NOMO-1 (cell line): ENCODE measurements around the gene LSM14A.
A peak's percentile ranks its signal among the peaks of the same experiment; 100 is the strongest.

ENCODE experiments used
- DNase-seq, 2 experiments: peaks; one replicate each; lab custom pipeline; 2025; ENCODE audit not compliant: unreplicated experiment in 2 of 2; lab: John Stamatoyannopoulos, UW

Gene LSM14A

DNA sequence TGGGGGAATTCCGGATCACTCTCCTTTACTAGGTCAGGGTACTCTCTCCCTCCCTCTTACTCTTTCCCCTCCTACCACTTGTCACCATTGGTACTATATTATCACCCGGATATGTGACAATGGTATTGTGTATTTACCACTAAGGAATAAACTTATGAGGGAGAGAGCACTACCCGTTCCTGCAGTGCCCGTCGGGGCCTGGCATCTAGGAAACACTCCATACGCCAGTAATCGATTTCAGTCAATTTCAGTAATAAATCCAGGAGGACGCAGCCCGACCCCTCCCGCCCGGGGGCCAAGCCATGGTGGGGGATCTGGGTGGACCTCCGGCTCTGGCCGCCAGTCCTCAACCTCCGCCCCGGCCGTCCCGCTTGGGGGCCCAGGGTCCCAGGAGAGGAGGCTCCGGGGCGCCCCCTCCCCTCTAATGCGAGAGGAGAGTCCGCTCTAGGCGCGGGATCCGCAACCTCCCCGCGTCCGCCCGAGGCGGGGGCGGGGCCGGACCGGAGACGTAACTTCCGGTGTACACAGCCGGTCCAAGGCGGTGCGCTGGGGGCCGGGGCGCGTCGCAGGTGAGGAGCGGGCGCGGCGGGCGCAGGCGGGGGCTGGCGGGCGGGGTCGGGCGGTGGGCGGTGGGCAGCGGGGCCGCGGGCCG, 81.9 kb downstream of the LSM14A start, which contains the start of gene GARRE1:
GARRE1 (plus strand) TSS at position 509 of the 652 bp plus-strand sequence. CDS start 45,920 bp downstream, outside the sequence.
- DNase-seq, result peak; percentile 20 to 38

DNA sequence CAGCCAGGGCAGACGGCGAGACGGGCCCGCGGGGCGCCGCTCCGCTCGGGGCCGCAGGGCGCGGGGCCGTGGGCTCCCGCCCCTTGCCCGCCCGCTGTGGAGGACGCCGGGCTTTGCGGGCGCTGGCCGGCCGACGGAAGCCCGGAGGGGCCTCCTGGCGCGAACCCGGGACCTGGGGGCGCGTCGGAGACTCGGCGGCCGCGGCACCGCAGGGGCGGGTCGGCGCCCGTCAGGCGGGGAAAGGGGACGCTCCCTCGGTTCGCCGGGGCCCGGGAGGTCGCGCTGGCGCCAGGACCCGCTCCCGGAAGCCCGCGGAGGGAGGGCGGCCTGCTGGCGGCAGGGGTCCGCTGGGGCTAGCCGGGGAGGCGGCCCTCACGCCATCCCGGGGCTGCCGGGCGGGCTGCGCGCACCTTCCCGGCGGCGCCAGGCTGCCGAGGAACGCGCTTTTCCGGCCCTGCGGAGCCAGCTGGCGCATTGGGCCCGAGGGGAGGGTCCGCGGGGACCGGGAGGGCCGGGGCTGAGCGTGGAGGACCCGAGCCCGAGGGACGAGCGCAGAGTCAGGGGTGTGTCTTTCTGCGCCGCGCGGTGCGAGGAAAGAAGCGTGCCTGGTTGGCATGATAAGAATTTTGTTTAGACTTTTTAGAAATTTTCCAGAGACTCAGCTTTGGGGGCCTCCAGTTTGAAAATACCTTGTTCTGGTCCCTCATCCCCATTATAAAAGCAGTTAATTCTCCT, 82.6 kb downstream of the LSM14A start:
- no peak for DNase-seq

DNA sequence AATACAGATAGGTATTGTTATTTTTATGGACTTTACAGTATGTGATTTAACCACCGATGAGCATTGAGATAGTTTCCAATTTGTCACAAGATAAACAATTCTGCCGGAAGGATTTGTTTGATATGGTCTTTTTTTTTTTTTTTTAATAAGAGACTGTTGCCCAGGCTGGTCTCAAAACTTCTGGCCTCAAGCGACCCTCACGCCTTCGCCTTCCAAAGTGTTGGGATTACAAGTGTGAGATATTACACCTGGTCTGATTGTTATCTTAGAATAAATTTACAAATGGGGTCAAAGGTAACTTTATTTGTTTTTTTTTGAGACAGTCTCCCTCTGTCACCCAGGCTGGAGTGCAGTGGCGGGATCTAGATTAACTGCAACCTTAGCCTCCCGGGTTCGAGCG, 83.2 kb downstream of the LSM14A start:
- DNase-seq, result no peak

DNA sequence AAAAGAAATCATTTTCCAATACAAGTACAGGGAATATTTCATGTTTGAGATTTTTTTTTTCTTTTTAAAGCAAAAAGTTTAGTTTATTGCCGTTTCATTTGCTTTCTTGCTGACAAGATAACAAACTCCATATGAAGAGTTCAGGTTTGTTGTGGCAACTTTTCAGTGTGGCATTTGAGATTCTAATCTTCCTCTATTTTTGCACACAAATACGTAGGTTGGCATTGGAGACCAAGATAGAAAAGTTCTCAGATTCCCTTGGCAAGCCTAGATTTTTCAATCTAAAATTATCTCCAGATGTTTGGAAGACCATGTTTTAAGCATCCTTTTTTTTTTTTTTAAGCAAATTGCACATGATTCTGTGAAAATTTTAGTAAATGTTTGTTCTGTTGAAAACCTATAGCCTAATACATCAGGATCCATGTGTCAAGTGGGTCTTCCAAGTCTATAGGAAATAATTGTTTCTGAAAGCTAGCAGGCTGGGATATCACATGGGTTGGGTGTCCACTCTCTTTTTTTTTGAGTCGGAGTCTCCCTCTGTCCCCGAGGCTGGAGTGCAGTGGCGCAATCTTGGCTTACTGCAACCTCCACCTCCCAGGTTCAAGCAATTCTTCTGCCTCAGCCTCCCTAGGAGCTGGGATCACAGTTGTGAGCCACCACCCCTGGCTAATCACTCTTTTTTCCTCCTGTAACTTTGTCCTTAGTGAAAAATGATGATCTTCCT, 84.7 kb downstream of the LSM14A start:
- no peak for DNase-seq

DNA sequence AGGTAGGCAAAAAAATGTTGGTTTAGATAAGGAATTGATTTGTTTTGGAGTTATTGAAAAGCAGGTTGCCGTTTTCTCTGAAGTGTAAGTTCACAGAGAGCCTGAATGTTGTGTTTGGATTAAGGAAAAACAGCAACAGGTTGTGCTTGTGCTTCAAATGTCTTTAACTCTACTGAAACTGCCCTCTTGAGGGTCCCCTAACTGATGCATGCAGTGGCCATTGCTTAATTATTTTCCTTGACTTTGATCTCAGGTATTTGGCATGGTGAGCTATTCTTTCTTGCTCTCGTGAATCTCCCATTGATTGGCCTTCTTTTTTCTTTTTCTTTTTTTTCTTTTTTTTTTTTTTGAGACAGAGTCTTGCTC, 85.2 kb downstream of the LSM14A start:
- no peak for DNase-seq

DNA sequence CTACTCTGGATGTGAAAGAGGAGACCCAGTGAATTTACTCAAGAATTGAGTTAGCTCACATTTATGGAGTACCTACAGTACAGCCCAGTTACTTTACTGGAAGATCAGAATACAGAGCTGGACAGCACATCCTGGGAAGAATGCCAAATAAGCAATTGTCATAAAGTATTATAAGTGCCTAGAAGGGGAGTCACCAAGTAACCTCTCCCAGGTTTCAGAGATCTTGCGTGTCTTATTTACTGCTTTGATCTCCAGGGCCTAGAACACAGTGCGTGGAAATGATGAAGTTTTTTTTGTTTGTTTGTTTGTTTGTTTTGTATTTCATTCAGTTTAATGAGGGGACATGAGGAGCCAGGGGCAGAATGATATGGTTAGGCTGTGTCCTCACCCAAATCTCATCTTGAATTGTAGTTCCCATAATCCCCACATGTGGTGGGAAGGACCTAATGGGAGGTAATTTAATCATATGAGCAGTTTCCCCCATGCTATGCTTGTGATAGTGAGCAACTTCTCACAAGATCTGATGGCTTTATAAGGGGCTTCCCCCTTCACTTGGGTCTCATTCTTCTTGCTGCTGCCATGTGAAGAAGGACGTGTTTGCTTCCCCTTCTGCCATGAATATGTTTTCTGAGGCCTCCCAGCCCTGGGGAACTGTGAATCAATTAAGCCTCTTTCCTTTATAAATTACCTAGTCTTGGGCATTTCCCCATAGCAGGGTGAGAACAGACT, 87.2 kb downstream of the LSM14A start:
- DNase-seq, result no peak

DNA sequence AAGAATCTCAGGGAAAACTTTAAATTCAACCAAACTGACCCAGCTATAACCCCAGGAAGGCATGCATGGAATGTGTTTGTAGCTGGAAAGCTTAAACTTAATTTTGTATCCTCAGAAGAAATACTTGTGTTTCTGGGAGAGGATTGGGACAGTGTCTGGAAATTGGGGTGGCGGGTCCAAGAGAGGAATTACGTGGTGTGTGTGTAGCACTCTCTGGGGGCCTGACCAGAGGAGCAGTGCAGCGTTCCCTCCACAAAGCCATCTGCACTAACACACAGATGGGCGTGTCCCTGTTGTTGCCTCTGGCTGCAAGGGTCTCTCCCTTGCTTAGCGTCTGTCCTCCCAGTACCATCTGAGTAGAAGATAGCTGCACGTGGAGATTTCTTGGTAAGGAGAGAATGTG, 88.5 kb downstream of the LSM14A start:
- DNase-seq, result no peak

DNA sequence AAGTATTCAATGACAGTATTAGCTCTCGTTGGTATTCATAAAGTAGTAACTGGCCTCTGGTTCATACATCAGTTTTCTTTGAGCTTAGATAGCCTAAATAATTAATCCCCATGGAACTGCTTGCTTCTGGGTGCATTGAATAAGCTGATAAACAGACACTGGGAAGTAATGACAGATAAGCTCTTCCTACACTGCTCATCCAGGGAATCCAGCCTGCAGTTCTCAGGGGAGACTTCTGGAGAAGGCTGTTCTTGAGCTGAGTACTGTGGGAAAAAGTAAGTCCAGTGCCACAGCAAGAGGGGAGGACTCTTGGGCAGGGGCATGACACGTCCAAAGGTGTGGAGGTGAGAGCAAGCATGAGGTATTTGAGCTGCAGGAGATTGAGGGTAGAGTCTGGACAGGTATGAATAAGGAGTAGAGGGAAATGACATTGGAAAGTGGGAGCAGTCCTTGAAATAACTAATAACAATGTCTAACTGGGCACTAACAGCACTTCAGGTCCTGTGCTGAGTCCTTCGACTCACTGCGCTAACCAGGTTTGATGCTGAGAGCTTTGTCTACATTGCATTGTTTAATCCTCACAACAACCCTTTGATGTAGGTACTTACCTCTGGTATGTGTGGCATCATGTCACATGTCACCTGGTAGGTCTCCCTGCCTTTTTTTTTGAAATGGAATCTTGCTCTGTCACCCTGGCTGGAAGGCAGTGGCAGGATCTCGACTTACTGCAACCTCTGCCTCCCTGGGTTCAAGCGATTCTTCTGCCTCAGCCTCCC, 89.2 kb downstream of the LSM14A start:
- DNase-seq, result no peak

DNA sequence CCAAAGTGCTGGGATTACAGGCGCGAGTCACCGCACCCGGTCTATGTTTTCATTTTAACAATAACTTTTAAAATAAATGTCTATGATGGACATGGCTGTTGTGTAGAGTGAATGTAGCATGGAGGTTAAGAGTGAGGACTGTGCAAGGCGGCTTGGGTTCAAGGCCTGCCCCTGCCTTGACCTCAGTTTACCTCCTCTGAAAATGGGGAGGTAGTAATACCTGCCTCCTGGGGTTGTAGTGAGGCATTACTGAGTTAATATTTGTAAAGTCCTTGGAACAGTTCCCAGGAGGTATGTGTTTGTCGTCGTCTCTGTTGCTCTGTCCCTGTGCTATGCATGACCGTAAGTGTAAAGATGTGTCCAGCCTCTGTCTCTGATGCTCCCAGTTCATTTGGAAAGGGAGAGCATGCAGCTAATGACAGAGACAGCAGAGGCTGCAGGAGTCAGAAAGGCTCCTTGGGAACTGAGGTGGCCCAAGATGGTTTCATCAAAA, 91.5 kb downstream of the LSM14A start:
- no peak for DNase-seq

DNA sequence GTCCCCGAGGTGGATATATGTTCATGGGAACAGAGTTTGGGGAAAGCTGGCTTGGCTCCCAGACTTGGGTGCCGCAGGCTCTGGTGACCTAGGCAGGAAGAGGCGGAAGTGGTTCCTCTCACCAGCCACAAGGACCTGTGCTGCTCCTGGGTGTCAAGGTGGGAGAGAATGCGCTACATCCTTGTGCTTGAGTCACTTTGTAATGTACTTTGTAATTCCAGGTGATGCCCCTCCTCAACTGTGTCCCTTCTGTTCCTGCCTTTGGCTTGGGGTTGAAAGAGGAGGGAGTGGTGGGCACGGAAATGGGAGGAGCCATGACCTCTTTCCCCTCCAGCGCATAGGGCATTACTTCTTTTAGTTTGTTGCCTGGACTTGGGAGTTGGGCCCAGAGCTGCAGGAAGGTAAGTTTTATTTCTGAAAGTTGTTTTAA, 92.9 kb downstream of the LSM14A start:
- no peak for DNase-seq

DNA sequence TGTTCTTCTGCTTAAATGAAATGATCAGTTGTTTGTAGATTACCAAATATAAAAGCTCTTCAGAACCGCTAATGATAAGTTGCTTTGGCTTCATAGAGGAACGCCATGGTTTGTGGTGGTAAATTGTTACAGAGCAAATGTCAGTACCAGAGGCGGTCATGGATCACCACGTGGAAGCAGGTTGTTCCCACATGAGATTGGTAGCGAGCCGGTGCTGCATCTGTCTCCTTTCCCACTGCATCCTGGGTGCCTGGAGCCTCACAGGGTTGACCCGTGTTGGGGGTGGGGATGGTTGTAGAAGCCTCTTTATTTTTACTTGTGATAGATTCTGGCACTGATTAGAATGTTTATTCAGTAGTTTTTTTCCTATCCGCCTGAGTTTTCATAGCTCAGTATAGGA, 96.8 kb downstream of the LSM14A start:
- no peak for DNase-seq

DNA sequence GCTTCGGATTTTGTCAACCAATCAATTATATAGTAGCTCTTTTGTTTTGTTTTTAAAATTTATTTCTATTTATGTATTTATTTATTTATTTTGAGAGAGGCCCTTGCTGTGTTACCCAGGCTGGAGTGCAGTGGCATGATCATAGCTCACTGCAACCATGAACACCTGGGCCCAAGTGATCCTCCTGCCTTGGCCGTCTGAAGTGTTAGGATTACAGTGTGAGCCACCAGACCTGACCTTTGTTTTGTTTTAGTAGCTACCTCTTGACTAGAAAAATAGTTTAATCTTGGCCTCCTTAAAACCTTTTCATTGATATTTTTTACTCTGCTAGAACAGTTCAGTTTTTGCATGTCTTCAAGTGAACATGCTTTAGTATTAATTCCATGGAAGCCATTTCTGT, 97.2 kb downstream of the LSM14A start:
- no peak for DNase-seq

DNA sequence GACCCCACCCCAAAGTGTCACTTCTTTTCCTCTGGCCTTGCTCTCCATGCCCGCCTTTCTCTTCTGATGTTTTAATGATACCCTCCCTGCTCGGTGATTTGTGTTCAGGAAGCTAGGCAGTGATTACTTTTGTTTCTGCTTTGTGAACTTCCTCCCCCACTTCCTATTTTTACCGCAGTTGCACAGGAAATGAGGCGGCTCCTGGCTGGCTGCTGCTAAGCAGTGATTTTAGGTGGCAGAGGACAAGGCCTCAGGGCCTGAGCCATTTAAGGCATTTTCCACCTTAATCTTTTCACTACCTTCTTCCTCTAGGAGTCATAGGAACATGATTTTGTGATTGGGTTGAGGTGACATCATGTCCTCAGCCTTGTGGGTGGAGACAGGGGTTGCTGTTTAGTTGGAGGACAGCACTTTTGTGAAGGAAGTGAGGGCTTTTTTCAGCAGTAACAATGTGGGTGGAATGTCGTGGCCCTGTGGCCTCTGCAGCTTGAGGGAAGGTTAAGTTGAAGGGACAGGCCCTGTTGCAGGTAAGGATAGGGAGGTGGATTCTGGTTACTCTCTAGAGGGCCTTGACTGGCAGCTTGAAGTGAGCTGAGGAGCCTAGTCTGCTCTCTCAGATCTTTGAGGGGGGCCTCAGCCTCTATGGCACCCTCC, 97.8 kb downstream of the LSM14A start:
- peak; percentile 82 to 90 for DNase-seq

DNA sequence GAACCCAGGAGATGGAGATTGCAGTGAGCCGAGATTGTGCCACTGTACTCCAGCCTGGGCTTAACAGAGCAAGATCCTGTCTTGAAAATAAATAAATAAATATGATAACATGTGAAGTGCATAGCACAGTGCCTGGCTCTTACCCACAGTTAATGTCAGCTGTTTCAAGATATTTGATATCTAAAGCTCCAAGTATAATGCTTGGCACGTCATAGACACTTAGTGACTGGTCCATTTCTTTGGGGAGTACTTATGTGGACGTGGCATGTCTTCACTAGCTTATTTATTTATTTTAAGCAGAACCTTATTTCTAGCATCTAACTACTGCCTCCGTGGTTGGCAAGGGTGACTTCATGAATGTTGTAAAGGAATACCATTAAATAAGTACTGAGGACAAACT, 100.8 kb downstream of the LSM14A start:
- no peak for DNase-seq

DNA sequence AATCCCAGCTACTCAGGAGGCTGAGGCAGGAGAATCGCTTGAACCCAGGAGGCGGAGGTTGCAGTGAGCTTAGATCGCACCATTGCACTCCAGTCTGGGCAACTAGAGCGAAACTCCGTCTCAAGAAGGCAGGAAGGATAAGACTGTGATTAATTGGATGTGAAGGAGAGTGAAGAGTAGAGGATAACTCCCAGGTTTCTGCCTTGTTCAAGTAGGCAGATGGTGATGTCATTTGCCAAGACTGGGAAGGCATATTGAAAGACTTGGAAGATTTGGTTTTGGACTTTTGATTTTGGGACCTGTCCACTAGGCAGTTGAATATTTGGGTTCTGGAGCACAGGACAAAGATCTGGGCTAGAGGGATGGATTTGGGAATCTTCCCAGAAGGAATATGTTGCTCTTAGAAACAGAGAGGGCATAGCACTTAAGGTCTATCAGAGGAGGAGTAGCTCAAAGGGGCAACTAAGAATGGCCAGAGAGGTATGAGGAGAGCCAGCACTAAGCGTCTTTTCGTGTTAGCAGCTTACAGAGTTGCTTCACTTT, 102.1 kb downstream of the LSM14A start:
- DNase-seq, result no peak

DNA sequence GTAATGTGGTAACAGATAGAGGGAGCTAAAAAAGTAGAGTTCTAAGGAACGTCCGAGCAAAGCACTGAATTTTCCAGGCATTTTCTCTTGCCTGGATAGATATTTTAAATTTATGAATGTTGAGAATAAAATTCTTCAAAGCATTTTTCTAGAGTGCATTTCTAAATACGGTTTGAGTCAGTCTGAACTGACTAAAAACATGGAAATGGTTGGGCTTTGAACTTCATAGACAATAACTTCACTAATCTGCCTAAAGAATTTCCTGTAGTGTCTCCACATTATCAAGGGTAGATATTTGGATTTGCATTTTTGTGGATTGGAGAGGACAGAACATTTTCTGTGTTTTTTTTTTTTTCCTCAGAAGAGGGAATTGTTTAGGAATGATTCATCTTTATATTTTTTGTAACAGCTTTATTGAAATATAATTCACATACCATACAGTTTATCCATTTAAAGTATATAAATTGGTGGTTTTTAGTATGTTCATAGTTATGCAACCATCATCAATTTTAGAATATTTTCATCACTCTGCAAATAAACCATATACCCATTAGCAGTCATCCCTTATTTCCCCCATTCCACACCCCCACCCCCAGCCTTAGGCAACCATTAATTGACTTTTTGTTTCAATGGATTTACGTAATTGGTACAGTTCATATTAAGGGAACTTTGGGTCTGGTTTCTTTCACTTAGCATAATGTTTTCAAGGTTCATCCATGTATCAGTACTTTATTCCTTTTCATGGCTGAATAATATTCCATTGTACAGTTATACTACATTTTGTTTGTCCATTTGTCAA, 102.7 kb downstream of the LSM14A start:
- DNase-seq, result no peak

DNA sequence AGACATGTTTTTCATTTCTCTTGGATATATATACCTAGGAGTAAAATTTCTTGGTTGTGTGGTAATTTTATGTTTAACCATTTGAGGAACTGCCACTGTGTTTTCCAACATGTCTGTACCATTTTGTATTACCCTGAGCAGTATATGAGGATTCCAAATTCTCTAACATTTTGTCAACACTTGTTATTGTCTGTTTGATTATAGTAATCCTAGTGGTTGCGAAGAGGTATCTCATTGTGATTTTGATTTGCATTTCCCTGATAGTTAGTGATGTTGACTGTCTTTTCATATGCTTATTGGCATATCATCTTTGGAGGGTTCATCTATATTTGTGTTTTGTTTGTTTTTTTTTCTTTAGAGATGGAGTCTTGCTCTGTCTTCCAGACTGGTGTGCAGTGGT, 103.4 kb downstream of the LSM14A start:
- no peak for DNase-seq

DNA sequence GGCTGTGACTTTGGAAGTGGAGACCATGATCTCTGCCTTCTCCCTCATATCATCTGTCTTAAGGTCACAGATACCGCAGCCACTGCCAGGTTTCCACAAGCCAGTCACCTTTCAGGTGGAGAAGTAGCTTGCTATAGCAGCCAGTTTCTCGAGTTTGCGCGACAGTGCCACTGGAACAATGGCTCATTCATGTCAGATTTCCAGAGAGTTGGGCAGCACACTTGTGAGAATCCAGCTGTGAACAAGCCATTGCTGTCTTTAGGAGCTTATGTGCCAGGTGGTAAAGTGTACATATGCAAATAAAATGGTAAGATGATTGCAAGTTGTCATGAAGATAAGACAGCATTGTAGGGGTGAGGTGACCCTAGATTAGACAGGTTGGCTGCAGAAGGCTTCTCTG, 104.3 kb downstream of the LSM14A start:
- DNase-seq, result no peak

DNA sequence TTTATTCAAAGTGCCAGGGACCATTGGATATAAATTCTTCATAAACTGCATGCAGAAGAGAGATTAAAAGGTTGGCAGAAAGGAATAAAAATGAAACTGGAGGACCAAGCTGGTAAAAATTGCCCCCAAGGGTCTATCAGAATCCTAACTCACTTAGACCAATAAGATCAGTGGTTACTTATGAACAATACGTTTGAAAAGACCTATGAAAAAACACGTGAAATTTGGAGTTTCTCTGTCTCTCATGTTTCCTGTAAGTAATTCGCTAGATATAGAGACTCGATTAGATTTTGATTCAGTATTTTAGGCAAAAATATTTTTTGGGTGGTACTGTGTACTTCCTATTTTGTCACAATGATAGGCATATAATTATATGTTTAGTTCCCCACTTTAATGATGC, 104.9 kb downstream of the LSM14A start:
- DNase-seq, result no peak
